ENCODE results near the gene SRRM4.

SRRM4 gene

DNA sequence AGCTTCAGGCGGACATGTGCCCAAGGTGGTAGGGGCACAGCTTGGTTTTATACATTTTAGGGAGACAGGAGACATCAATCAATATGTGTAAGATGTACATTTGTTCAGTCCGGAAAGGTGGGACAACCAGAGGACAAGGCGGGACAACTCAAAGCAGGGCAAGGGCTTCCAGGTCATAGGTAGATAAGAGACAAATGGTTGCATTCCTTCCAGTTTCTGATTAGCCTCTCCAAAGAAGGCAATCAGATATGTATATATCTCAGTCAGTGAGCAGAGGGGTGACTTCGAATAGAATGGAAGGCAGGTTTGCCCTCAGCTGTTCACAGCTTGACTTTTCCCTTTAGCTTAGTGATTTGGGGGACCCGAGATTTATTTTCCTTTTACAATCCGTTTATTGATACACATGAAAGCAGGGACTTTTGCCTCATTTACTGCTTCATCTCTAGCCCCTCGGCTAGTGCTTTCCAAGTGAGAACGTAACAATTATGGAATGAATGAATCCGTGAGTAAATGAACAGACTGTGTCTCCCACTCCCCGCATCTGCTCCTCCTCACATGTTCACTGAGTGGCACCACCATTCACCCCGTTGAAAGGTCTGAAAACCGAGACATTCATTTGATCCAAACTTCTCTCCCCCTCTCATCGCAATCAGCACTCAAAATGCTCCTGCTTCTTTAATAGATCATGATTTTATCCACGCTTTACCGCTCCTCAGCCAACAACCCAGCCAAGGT is 190.5 kb downstream of the SRRM4 start:
- DNase-seq: no peak

GRCh38 chr12:119175081-119175480 is 193.7 kb downstream of the SRRM4 start:
- no peak for DNase-seq

GRCh38 chr12:119176267-119177055 is 195.1 kb downstream of the SRRM4 start:
- no peak for DNase-seq

DNA sequence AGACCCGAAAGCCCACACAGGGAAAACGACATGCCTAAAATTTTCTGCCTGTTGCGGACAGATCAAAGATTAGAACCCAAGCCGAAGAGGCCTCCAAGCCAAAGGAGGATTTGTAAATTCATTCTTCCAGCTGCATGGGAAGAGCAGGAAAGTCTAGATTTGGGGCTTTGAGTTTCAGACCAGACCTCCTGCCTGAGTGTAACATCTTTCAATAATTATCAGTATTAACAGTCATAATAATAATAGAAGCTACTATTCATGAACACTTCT is 195.7 kb downstream of the SRRM4 start:
- DNase-seq: no peak

DNA sequence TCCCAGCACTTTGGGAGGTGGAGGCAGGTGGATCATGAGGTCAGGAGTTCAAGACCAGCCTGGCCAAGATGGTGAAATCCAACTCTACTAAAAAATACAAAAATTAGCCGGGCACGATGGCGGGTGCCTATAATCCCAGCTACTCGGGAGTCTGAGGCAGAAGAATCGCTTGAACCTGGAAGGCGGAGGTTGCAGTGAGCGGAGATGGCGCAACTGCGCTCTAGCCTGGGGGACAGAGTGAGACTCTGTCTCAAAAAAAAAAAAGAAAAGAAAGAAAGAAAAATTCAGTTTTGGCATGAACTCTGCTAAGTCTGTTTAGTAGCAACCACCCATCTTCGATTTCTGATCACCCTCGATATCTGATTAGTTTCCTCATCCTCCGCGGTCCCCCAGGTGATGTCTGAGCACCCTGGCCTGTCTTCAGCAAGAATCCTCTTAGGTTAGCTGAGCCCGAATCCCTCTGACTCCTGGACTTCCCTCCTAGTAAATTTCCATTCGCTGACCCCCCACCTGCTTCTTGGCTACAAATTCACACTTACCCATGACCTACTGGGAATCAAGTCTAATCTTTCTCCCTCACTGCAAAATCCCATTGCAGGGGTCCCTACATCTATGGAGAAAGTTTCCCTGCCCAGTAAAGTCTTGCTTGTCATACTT is 196.5 kb downstream of the SRRM4 start:
- DNase-seq: no peak

DNA sequence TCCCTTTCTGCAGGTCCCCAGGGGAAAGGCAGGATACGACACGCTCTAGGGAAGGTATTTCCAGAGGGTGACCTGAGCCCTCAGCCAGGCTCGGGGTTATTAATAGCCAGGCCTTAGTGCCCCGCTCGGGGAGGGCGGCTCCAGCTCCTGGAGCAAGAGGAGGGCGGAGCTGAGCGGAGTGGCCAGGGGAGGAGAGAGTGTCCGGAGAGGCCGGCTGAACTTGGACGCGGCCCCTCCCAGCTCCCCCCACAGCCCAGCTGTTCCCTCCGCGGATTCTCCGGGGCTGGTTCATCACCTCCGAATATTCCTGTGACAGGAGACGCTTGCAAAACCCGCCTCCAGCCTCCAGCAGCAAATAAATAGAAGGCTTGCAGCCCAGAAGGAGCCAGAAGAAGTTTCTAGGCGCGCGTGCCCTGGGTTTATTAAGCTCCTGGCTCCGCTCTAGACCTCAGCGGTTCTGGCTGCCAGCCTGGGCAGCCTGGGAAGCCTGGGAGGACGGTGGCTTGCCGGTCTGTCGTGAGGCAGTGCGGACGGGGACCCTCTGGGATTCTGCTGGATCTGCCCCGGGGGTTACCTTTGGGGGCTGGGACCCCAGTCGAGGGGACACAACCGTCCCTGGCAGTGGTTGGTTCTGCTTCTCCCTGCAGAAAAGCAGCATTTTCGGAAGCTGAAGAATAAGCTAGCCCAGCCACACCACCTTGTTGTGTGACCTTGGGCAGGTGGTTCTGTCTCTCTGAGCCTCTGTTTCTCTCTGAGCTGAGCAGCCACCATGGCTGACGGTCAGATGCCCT is 197.4 kb downstream of the SRRM4 start, which contains the start of gene HSPB8:
Gene HSPB8, plus strand, starts transcription at position 388 of the 791 bp plus-strand sequence. Its CDS starts 382 bp downstream, at position 770.
- DNase-seq: no peak

DNA sequence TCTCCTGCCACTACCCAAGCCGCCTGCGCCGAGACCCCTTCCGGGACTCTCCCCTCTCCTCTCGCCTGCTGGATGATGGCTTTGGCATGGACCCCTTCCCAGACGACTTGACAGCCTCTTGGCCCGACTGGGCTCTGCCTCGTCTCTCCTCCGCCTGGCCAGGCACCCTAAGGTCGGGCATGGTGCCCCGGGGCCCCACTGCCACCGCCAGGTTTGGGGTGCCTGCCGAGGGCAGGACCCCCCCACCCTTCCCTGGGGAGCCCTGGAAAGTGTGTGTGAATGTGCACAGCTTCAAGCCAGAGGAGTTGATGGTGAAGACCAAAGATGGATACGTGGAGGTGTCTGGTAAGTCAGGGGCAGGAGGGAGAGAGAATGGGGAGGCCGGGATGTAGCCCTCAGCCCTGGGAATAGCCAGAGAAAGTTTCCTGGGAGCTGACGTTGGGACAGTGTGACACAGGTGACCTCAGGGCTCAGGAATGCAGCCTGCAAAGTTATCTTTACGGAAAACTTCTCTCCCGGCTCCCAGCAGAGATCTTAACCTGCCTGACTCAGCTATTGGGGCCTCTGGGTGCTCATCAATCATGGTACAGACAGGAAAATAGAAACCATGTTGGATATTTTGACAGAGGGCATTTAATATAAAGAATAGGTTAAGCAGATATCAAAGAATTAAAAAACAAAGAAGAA is 198.1 kb downstream of the SRRM4 start:
- DNase-seq: no peak

- DNase-seq: no peak
Observed at GRCh38 chr12:119180380-119181040, 199.2 kb downstream of the SRRM4 start.

DNA sequence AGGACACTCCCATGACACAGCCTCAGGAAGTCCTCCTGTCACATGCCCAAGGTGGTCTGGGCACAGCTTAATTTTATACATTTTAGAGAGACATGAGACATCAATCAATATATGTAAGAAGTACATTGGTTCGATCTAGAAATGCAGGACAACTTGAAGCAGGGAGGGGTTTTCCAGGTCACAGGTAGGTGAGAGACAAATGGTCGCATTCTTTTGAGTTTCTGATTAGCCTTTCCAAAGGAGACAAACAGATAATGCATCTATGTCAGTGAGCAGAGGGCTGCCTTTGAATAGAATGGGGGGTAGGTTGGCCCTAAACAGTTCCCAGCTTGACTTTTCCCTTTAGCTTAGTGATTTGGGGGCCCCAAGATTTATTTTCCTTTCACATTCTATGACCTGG is 199.9 kb downstream of the SRRM4 start:
- no peak for DNase-seq

DNA sequence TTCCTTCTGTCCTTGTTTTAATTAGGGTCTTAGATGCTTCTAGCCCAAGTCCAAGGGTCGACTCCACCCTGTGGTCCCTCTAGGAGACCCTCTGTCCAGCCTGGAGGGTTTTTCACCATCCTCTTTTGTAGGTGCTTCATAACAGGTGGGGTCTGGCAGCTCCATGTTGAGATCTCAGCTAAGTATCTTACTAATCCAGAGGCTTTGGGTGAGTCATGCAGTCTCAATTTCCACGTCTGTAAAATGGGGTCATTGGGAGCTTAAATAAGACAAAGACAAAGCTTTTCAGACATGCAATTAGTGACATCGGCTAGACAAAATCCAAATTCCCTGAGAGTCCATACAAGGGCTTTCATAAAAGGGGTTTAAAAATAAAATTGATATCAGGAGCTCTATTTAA is 200.6 kb downstream of the SRRM4 start:
- no peak for DNase-seq

GRCh38 chr12:119182701-119183493 is 201.6 kb downstream of the SRRM4 start:
- DNase-seq: no peak

GRCh38 chr12:119183942-119184695 is 202.8 kb downstream of the SRRM4 start:
- DNase-seq: no peak

- no peak for DNase-seq
Observed at GRCh38 chr12:119195256-119195655, 213.9 kb downstream of the SRRM4 start.

DNA sequence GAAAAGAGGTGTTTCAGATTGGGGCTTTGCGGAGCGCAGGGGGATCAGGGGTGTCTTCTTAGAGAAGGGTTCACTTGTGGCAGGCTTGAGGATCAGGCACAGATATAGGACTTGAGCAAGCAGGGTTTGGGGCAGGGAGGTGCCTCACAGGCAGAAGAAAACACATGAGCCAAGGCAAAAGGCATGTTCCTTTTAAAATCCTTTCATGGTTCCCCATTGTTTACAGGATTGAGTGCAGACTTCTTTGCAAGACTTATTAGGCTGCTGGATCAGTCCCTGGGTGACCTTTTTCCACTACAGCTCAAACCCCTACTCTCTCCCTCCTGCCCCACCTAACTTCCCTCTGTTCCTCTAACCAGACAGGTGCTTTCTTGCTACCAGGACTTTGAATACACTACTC is 217.1 kb downstream of the SRRM4 start:
- DNase-seq: no peak

DNA sequence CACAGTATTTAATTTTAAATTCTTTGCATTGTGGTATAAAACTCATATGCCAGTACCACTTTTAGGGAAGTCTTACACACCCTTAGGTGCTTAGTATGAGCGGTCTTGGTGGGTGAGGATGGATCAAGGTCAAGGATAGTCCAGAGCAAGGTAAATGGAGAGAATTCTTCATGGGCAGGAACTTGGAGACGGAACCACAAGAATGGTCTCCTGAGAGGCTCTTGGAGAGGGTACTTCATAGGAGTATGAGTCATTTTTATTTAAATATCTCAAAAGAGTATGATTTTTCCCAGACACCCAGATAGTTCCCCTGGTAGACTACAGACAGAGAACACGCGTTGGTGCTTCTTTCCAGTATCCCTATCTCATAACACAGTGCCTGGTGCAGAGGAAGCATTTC is 219.3 kb downstream of the SRRM4 start:
- no peak for DNase-seq

DNA sequence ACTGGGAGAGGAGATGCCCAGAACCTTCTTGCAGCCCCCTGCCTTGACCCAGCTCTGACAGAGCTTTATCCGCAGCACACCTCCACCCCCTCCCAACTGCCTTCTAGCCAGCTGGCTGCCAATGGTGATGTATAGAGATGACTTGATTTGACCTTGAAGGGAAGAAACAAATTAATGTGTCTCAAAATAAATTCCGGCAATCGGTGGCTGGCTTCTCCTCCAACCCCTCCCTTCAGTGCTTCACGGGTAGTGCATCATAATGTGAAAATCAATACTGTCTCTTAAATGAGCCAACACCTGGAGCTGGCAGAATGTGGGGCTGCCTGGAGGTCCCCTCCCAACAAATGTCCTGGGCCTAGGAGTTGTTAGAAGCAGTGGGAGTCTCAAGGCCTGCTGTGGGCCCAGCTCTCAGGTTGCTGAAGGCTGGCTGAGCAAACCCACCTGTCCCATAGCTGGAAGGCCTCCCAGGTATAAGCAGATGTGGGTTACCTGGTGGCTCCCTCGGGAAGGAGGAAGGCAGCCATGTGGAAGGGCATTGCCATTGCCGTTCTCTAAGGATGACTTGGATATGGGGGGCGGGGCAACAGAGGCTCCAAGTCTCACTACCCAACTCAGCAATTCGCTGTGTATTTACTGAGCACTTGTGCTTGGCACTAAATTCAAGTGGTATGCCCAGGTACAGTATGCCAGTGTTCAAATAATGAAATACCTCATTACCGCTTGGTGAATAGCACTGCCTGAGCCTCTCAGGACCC is 220.6 kb downstream of the SRRM4 start:
- DNase-seq: no peak

GRCh38 chr12:119202544-119202943 is 221.2 kb downstream of the SRRM4 start:
- no peak for DNase-seq

- DNase-seq: no peak
Observed at GRCh38 chr12:119204131-119204530, 222.8 kb downstream of the SRRM4 start.

- DNase-seq: no peak
Observed at GRCh38 chr12:119204671-119205285, 223.4 kb downstream of the SRRM4 start.

Data from NCI-H1417 treated with DMSO at 0.1 percent for 48 hours (cell line).